22Rv1 (cell line): ENCODE measurements around the gene PPM1K.

Experiments
- H3K27ac ChIP-seq: fragments of 450-650 bp; 2 replicates; pipeline ENCODE4 v1.5.1; 2017
- ZFX ChIP-seq: fragments of 450-650 bp; IDR thresholded peaks from 2 replicates; pipeline ENCODE4 v1.6.1; 2017; ENCODE audit warnings: antibody characterized with exemption, borderline replicate concordance
- TF ChIP-seq, protein P1 (sequence below): fragments of 450-650 bp; IDR thresholded peaks from 2 replicates; pipeline ENCODE4 v1.5.1; 2017; ENCODE audit warnings: mild to moderate bottlenecking

The PPM1K gene

DNA sequence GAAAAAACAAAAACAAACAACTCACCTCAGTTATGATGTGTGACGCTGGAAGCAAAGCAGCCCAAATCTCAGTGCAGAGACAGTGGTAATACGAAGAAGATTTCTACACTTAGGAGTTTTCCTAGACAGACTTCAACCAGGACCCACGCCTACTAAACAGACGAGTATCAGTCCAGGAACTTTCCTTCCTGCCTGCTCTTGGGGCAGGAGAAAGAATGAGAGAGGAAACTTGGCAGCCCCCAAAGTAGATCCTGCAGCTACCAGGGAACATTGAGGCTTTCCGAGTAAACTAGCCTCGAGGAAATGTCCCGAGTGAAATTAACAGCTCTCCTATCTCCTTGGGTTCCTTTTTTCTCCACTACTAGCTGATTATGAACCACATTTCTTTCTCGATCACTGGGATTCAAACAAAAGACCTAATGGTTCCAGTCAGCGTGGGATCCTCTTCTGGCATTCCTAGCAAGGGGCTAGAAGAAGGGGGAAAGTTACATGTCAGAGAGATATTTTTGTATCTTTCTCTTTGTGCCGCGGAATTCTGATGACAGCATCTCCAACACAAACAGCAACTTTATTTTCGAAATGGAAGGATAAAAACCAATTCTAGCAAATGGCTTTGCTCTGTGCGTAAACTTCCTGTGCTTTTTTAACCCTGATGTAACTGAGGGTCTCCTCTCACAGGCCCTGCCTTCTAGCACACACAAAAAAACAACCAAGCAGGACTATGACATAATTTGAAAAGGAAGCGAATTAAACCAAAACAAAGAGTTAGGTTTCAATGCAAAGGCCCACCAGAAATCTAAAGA lies 53.2 kb downstream of the PPM1K start:
- TF ChIP-seq, protein P1, sequence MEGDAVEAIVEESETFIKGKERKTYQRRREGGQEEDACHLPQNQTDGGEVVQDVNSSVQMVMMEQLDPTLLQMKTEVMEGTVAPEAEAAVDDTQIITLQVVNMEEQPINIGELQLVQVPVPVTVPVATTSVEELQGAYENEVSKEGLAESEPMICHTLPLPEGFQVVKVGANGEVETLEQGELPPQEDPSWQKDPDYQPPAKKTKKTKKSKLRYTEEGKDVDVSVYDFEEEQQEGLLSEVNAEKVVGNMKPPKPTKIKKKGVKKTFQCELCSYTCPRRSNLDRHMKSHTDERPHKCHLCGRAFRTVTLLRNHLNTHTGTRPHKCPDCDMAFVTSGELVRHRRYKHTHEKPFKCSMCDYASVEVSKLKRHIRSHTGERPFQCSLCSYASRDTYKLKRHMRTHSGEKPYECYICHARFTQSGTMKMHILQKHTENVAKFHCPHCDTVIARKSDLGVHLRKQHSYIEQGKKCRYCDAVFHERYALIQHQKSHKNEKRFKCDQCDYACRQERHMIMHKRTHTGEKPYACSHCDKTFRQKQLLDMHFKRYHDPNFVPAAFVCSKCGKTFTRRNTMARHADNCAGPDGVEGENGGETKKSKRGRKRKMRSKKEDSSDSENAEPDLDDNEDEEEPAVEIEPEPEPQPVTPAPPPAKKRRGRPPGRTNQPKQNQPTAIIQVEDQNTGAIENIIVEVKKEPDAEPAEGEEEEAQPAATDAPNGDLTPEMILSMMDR, result no peak
- no peak for TF ChIP-seq ZFX
- H3K27ac ChIP-seq, result no peak overlapping the region

DNA sequence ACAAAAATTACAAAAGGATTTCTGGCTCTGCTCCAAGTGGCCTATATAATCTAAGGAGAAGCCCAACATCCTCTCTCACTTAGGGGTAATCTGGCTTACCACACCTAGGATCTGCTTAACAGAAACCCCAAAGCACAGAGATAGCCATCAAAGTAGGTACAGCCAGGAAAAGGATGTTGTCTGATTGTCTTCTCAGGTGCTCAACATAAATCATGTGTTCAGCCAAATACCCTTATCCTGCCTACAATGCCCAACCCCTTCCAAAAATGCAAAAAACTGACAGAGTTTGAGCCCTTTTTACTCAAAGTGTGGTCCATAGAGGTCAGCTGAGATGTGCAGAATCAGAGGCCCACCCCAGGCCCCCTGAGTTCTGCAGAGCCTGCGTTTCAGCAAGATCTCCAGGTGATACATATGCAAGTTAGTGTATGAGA lies 53.9 kb downstream of the PPM1K start:
- H3K27ac ChIP-seq, result no peak overlapping the region
- TF ChIP-seq, protein P1, result no peak
- TF ChIP-seq ZFX, result no peak

DNA sequence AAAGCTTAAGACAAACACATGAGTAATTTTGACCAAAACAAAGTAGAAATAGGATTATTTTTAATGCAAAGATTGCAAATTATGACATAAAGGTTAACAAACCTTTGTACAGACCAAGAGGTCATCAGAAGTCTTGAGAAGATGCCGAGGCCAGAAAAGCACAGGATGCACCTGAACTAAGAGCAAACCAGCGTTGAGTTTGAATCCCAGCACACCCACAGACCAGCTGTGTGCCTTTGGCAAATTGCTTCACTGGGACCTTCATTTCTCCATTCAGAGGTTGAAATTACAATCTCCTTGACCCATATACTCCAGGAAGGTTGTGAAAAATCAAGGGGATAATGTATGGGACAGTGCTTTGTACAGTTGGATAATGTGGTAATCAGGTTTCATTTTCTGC lies 56.6 kb downstream of the PPM1K start:
- no peak overlapping the region for H3K27ac ChIP-seq
- TF ChIP-seq, protein P1, result no peak
- TF ChIP-seq ZFX, result no peak

DNA sequence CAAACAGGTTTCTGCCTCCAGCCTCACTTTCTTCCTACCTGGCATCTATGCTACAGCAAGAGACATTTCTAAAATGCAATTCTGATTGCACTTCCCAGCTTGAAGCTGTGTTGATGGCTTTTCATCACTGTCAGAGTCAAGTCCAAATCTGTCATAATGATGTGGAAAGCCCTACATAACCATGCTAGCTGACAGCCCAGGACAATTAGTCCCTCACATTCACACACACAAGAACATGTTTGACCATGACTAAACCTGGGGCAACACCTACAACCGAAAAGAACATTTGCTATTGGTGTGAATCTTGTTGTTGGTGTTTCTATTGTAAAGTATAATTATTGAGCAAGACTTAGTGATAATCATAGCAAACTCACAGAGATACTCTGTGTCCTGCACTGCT lies 58.2 kb downstream of the PPM1K start:
- H3K27ac ChIP-seq, result no peak overlapping the region
- no peak for TF ChIP-seq ZFX
- TF ChIP-seq, protein P1, result no peak

DNA sequence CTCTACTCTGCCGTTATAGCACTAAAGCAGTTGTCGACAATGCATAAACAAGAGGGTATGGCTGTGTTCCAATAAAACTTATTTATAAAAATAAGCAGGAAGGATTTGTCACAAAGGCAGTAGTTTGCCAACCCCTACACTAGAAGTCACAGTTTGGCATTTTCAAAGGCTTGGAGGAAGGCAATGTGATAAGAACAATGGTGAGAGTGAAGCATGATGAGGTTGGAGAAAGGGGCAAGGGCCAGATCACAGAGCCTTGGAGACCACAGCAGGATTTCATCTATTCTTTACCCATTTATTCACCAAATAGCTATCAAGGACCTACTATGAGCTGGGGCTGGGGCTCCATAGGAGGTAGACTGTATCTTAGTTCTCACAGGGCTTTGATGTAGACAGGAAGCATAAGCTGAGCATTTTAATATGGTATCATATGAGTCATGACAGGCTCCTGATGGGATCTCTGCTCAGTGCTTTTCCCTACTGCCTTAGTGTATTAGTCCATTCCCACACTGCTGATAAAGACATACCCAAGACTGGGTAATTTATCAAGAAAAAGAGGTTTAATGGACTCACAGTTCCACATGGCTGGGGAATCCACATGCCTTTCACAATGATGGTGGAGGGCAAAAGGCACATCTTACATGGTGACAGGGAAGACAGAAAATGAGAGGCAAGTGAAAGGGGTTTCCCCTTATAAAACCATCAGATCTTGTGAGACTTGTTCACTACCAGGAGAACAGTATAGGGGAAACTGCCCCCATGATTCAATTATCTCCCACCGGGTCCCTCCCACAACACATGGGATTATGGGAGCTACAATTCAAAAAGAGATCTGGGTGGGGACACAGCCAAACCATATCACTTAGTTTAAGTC lies 58.9 kb downstream of the PPM1K start:
- TF ChIP-seq, protein P1, result no peak
- TF ChIP-seq ZFX, result no peak

DNA sequence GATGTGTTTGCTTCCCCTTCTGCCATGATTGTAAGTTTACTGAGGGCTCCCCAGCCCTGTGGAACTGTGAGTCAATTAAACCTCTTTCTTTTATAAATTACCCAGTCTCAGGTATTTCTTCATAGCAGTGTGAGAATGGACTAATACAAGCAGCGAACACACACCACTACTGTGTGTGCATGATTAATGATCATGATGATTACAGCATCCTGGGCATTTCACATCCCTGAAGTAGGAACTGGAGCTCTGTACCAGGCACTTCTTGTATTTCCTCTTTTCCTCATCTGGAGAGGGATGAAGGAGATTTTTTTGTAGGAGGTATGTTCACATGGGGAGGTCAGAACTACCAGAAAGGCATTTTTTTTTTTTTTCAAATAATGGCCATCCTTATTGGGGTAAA lies 60.8 kb downstream of the PPM1K start:
- TF ChIP-seq, protein P1, result no peak
- no peak for TF ChIP-seq ZFX
- no peak overlapping the region for H3K27ac ChIP-seq

More for the DNA sequence above, 58.9 kb downstream of the PPM1K start:
- H3K27ac ChIP-seq, result no peak overlapping the region
